WTC11 (cell line): ENCODE measurements around the gene MARK3. TPM values are rescaled to one million over a fixed set of nuclear protein-coding genes. Genes with fewer than 3 reads are reported as not detected.

Source experiments
- ATAC-seq: fragments of 200-7000 bp; cut with Tn5 transposase; 2 replicates; pipeline ENCODE4 v1.10.0; 2021; ENCODE audit warnings: mild to moderate bottlenecking, moderate library complexity
- CTCF ChIA-PET: fragments of 300-600 bp; sonication (Branson Sonifier 250); formaldehyde crosslinking; loops from one replicate; lab custom pipeline; 2021; ENCODE audit warnings: antibody characterized with exemption; lab: Charles Lee
- POLR2A ChIA-PET: fragments of 350-600 bp; sonication (Branson Sonifier 250); formaldehyde crosslinking; loops from one replicate; lab custom pipeline; 2021; ENCODE audit warnings: antibody characterized with exemption; lab: Charles Lee
- DNase-seq: peaks from one replicate; pipeline ENCODE4 v3.0.0; 2021; ENCODE audit warnings: low spot score
- H3K27ac Mint-ChIP-seq: 2 replicates; pipeline ENCODE4 v1.8.0; 2021; ENCODE audit warnings: mixed read lengths
- H3K27me3 Mint-ChIP-seq: 2 replicates; pipeline ENCODE4 v1.8.0; 2021; ENCODE audit warnings: low read depth, mild to moderate bottlenecking, moderate library complexity, mixed read lengths
- H3K36me3 Mint-ChIP-seq: 2 replicates; pipeline ENCODE4 v1.8.0; 2021; ENCODE audit warnings: mixed read lengths
- H3K4me1 Mint-ChIP-seq: 2 replicates; pipeline ENCODE4 v1.8.0; 2022; ENCODE audit warnings: mixed read lengths
- H3K4me3 Mint-ChIP-seq: 2 replicates; pipeline ENCODE4 v1.8.0; 2021; ENCODE audit warnings: mild to moderate bottlenecking, moderate library complexity, mixed read lengths
- H3K9me3 Mint-ChIP-seq: 2 replicates; pipeline ENCODE4 v1.8.0; 2021; ENCODE audit warnings: mixed read lengths
- ARID4B ChIP-seq: sonication (generic); formaldehyde crosslinking; IDR thresholded peaks from 2 replicates; pipeline ENCODE4 v1.8.0; 2023; ENCODE audit warnings: missing genetic modification reagents, mild to moderate bottlenecking, borderline replicate concordance
- ATF1 ChIP-seq: sonication (generic); formaldehyde crosslinking; IDR thresholded peaks from 2 replicates; pipeline ENCODE4 v1.8.1; 2023; ENCODE audit warnings: mild to moderate bottlenecking, moderate library complexity, missing genetic modification reagents
- ATF2 ChIP-seq: sonication (generic); formaldehyde crosslinking; IDR thresholded peaks from 2 replicates; pipeline ENCODE4 v1.8.1; 2022; ENCODE audit warnings: low read depth, missing genetic modification reagents, borderline replicate concordance
- CREB1 ChIP-seq: sonication (generic); formaldehyde crosslinking; IDR thresholded peaks from 2 replicates; pipeline ENCODE4 v1.8.0; 2023; ENCODE audit warnings: mild to moderate bottlenecking, missing genetic modification reagents
- ELF4 ChIP-seq: sonication (generic); formaldehyde crosslinking; IDR thresholded peaks from 2 replicates; pipeline ENCODE4 v1.8.1; 2022; ENCODE audit warnings: low read depth, mild to moderate bottlenecking, moderate library complexity, missing genetic modification reagents
- GTF2I ChIP-seq: fragments of 250-450 bp; sonication (Bioruptor Pico); conservative IDR thresholded peaks from 2 replicates; pipeline ENCODE4 v1.4.0; 2021; ENCODE audit warnings: mild to moderate bottlenecking
- MXD4 ChIP-seq: fragments of 250-450 bp; sonication (Bioruptor Pico); IDR thresholded peaks from 2 replicates; pipeline ENCODE4 v1.8.0; 2021; ENCODE audit warnings: mild to moderate bottlenecking, moderate library complexity, borderline replicate concordance
- NFATC4 ChIP-seq: fragments of 250-450 bp; sonication (Bioruptor Pico); IDR thresholded peaks from 2 replicates; pipeline ENCODE4 v1.9.0; 2021; ENCODE audit warnings: mild to moderate bottlenecking
- NFE2L1 ChIP-seq: sonication (generic); formaldehyde crosslinking; IDR thresholded peaks from 2 replicates; pipeline ENCODE4 v1.8.1; 2023; ENCODE audit warnings: missing genetic modification reagents
- NFYB ChIP-seq: sonication (generic); formaldehyde crosslinking; conservative IDR thresholded peaks from 2 replicates; pipeline ENCODE4 v1.8.0; 2022; ENCODE audit warnings: low read depth, missing genetic modification reagents
- NR1H2 ChIP-seq: sonication (generic); formaldehyde crosslinking; IDR thresholded peaks from 2 replicates; pipeline ENCODE4 v1.9.0; 2021; ENCODE audit warnings: mild to moderate bottlenecking, moderate library complexity, missing genetic modification reagents
- PRDM15 ChIP-seq: sonication (generic); formaldehyde crosslinking; IDR thresholded peaks from 2 replicates; pipeline ENCODE4 v1.8.0; 2022; ENCODE audit warnings: missing genetic modification reagents
- STAT6 ChIP-seq: sonication (generic); formaldehyde crosslinking; conservative IDR thresholded peaks from 2 replicates; pipeline ENCODE4 v1.8.1; 2023; ENCODE audit warnings: mild to moderate bottlenecking, low read depth, missing genetic modification reagents, moderate library complexity
- TCF7 ChIP-seq: sonication (generic); formaldehyde crosslinking; IDR thresholded peaks from 2 replicates; pipeline ENCODE4 v1.8.0; 2022; ENCODE audit warnings: mild to moderate bottlenecking, low read depth, missing genetic modification reagents, moderate library complexity
- TP53 ChIP-seq: sonication (generic); formaldehyde crosslinking; IDR thresholded peaks from 2 replicates; pipeline ENCODE4 v1.8.1; 2023; ENCODE audit warnings: mild to moderate bottlenecking, missing genetic modification reagents
- total RNA-seq: library from RNA; stranded (reverse); gene quantifications from 3 replicates; pipeline ENCODE4 v1.2.3, GENCODE V29; 2021
- TF ChIP-seq, protein P1 (sequence below): fragments of 250-450 bp; sonication (Bioruptor Pico); conservative IDR thresholded peaks from 2 replicates; pipeline ENCODE4 v1.9.0; 2021; ENCODE audit warnings: mild to moderate bottlenecking

MARK3 gene
- total RNA-seq, 1 experiment from 2014 or later: 93.7 TPM

GRCh38 chr14:103395244-103395643, 10.0 kb downstream of the MARK3 start (continued):
- TF ChIP-seq PRDM15 (CRISPR knock-in tag) (no peak), STAT6 (no peak)
- TF ChIP-seq, protein P1, sequence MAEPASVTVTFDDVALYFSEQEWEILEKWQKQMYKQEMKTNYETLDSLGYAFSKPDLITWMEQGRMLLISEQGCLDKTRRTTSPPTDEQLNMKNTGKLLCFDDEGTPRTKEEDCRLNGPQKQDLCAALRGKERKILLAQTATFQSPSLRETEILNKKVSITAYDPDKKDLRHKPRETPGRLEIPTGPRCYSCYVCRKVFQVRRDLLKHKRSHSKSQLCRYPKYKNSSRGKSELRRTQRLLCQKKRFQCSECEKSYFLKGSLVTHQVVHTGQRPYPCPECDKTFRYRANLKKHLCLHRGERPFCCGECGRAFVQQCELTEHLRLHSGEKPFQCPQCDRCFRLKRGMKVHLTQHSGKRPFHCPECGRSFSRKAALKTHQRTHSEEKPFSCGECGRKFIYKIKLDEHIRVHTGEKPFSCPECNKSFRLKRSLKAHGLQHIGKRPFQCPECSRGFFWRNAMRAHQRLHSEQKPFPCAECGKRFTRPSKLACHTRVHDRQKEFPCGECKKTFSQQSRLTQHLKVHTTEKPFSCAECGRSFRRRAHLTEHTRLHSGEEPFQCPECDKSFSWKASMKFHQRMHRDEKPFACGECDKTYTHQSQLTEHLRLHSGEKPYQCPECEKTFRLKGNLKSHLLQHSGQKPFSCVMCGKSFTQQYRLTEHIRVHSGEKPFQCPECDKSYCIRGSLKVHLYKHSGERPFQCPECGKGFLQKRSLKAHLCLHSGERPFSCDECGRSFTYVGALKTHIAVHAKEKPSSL (CRISPR knock-in tag): no peak
- TF ChIP-seq, all 79 proteins: peak for 0

DNA sequence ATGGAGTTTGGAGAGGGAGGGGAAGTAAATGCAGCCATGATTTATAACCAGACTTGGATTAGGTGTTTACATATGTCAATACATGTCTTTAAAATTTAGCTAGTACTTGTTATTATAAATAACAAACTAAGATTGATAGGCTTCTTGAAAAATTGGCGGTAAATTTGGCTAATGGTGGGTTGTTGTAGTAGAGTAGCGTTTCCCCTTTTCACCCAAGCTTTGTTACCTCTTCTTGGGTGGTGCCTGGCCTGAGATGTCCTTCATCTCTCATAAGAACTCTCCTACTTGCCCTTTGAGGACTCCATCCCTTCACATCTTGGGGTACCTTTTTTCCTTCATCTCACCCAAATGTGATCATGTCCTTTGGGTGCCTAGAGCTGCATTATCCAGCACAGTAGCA, 11.2 kb downstream of the MARK3 start:
- peaks cover 6% of the 10 kb centered on the region; the same call in 1 of the 2 replicates for H3K9me3 Mint-ChIP-seq
- peaks cover 56% of the 10 kb centered on the region for H3K4me1 Mint-ChIP-seq
- no peaks in the 10 kb centered on the region for H3K27me3 Mint-ChIP-seq
- no peak for TF ChIP-seq ARID4B
- TF ChIP-seq GTF2I: no peak
- no peak for TF ChIP-seq TCF7
- TF ChIP-seq ELF4: no peak
- no peak for TF ChIP-seq MXD4 (CRISPR knock-in tag)
- no peak for TF ChIP-seq NFYB (CRISPR knock-in tag)
- no peak for TF ChIP-seq NFATC4 (CRISPR knock-in tag)
- TF ChIP-seq TP53 (CRISPR knock-in tag): no peak
- TF ChIP-seq NR1H2 (CRISPR knock-in tag): no peak
- TF ChIP-seq ATF2: no peak
- no peak for TF ChIP-seq CREB1 (CRISPR knock-in tag)
- TF ChIP-seq ATF1 (CRISPR knock-in tag): no peak
- no peak for TF ChIP-seq NFE2L1 (CRISPR knock-in tag)
- TF ChIP-seq, protein P1 (CRISPR knock-in tag): no peak
- CTCF ChIA-PET: interaction anchor here (1.1 kb wide), 1 partner anchor 104 kb away, joined by 3 read pairs; no protein-coding TSS in a partner anchor
- DNase-seq (no peak), ATAC-seq (no peak)
- H3K36me3 Mint-ChIP-seq: no peaks in the 10 kb centered on the region
- H3K27ac Mint-ChIP-seq: no peak overlapping the region
- POLR2A ChIA-PET: no interaction called here
- H3K4me3 Mint-ChIP-seq: no peak overlapping the region
